HCT116 (cell line): ENCODE results near the gene GGACT. TPM values are rescaled to one million over a fixed set of nuclear protein-coding genes. Genes with fewer than 3 reads are reported as not detected.

Source experiments
- ATAC-seq: fragments of 200-7000 bp; cut with Tn5 transposase; 2 replicates; pipeline ENCODE4 v1.9.1; 2020; ENCODE audit warnings: mild to moderate bottlenecking, moderate library complexity
- BruUV-seq: library from RNA; stranded (reverse); fragments of 400-500 nt; replicated peaks from 2 replicates; lab custom pipeline; 2021; lab: Mats Ljungman, UMichigan
- CTCF ChIA-PET: fragments of 300-600 bp; sonication (Branson Sonifier 250); formaldehyde crosslinking; loops from one replicate; lab custom pipeline; 2021; ENCODE audit warnings: antibody characterized with exemption; lab: Charles Lee
- POLR2A ChIA-PET: fragments of 300-600, 350-600 bp; sonication (Branson Sonifier 250); formaldehyde crosslinking; loops from one replicate; lab custom pipeline; 2021; ENCODE audit warnings: antibody characterized with exemption; lab: Charles Lee
- RAD21 ChIA-PET, 2 experiments: fragments of 300-600 bp; sonication (Branson Sonifier 250); formaldehyde crosslinking; loops; one replicate each; lab custom pipeline; 2023; ENCODE audit warnings: low total read pairs in 2 of 2; ENCODE audit not compliant: uncharacterized antibody in 2 of 2, unreplicated experiment in 2 of 2, low non-redundant PET in 1 of 2; lab: Charles Lee
- DNase-seq: peaks from one replicate; pipeline ENCODE4 v3.0.0-alpha.2; 2010; ENCODE audit warnings: low read depth, low spot score
- H2AFZ ChIP-seq: fragments of 200-600 bp; shearing (Covaris generic), sonication (generic); 2 replicates; pipeline ENCODE4 v1.6.1; 2017; ENCODE audit warnings: low read depth, mixed run types, mixed read lengths, antibody characterized with exemption, low read length; ENCODE audit not compliant: poor library complexity, severe bottlenecking
- H3K27ac ChIP-seq: 2 replicates; pipeline ENCODE4 v1.5.1; 2012; ENCODE audit warnings: low read depth, low read length
- H3K27me3 ChIP-seq: fragments of 200-600 bp; sonication (generic); 2 replicates; pipeline ENCODE4 v1.6.1; 2016; ENCODE audit warnings: mixed run types, low read length, mixed read lengths; ENCODE audit not compliant: insufficient read depth
- H3K36me3 ChIP-seq, 2 experiments: fragments of 200-500 bp in 1 of 2; fragments of 200-600 bp in 1 of 2; sonication (Bioruptor generic) in 1 of 2; sonication (generic) in 1 of 2; 2 replicates each; pipeline versions ENCODE4 v1.5.1 to v1.6.1; 2014 to 2016; ENCODE audit warnings: low read length in 2 of 2, inconsistent platforms in 1 of 2, mixed read lengths in 1 of 2, mixed run types in 1 of 2; ENCODE audit not compliant: insufficient read depth in 2 of 2, control insufficient read depth in 1 of 2
- H3K4me1 ChIP-seq, 2 experiments: fragments of 200-600 bp in 1 of 2; sonication (generic) in 1 of 2; 2 replicates each; pipeline versions ENCODE4 v1.5.1 to v1.6.1; 2012 to 2017; ENCODE audit warnings: low read length in 2 of 2, inconsistent platforms in 1 of 2, mild to moderate bottlenecking in 1 of 2, mixed read lengths in 1 of 2, mixed run types in 1 of 2, moderate library complexity in 1 of 2; ENCODE audit not compliant: insufficient read depth in 2 of 2, control insufficient read depth in 1 of 2
- H3K4me2 ChIP-seq: fragments of 200-600 bp; sonication (generic); 2 replicates; pipeline ENCODE4 v1.6.1; 2017; ENCODE audit warnings: mixed run types, low read length, mixed read lengths
- H3K4me3 ChIP-seq, 2 experiments: fragments of 200-600 bp in 1 of 2; sonication (generic) in 1 of 2; replicated peaks in 1 of 2; 2 replicates each; pipeline ENCODE4 v1.5.1; 2011 to 2016; ENCODE audit warnings: low read length in 2 of 2, control low read depth in 1 of 2, low read depth in 1 of 2, mild to moderate bottlenecking in 1 of 2, mixed read lengths in 1 of 2, mixed run types in 1 of 2
- H3K79me2 ChIP-seq: fragments of 200-600 bp; sonication (generic); 2 replicates; pipeline ENCODE4 v1.6.1; 2017; ENCODE audit warnings: mild to moderate bottlenecking, mixed run types, low read length, moderate library complexity, mixed read lengths; ENCODE audit not compliant: insufficient read depth
- H3K9ac ChIP-seq: fragments of 200-600 bp; sonication (generic); 2 replicates; pipeline ENCODE4 v1.6.1; 2016; ENCODE audit warnings: low read length, mixed read lengths
- H3K9me2 ChIP-seq: fragments of 200-600 bp; sonication (generic), shearing (Covaris generic); 2 replicates; pipeline ENCODE4 v1.6.1; 2017; ENCODE audit warnings: mixed run types, mild to moderate bottlenecking, moderate library complexity; ENCODE audit not compliant: insufficient read depth
- H3K9me3 ChIP-seq, 2 experiments: fragments of 200-500 bp in 1 of 2; fragments of 200-600 bp in 1 of 2; sonication (Bioruptor generic) in 1 of 2; sonication (generic) in 1 of 2; 2 replicates each; pipeline ENCODE4 v1.6.1; 2014 to 2017; ENCODE audit warnings: low read length in 2 of 2, mixed read lengths in 2 of 2, inconsistent platforms in 1 of 2, low read depth in 1 of 2, mild to moderate bottlenecking in 1 of 2, mixed run types in 1 of 2, moderate library complexity in 1 of 2; ENCODE audit not compliant: control insufficient read depth in 1 of 2, insufficient read depth in 1 of 2
- H4K20me1 ChIP-seq: fragments of 200-600 bp; sonication (generic), shearing (Covaris generic); 2 replicates; pipeline ENCODE4 v1.6.1; 2017; ENCODE audit warnings: mixed run types, mild to moderate bottlenecking, moderate library complexity; ENCODE audit not compliant: insufficient read depth
- EGR1 ChIP-seq: IDR thresholded peaks from 2 replicates; pipeline ENCODE4 v1.6.1; 2012; ENCODE audit warnings: low read depth
- EZH2 ChIP-seq: fragments of 200-600 bp; sonication (generic); IDR thresholded peaks from 2 replicates; pipeline ENCODE4 v1.6.1; 2017; ENCODE audit warnings: antibody characterized with exemption, mixed run types
- EZH2phosphoT487 ChIP-seq: fragments of 200-600 bp; IDR thresholded peaks from 2 replicates; pipeline ENCODE4 v1.6.1; 2018; ENCODE audit warnings: antibody characterized with exemption, borderline replicate concordance
- FOSL1 ChIP-seq: IDR thresholded peaks from 2 replicates; pipeline ENCODE4 v1.6.1; 2012; ENCODE audit warnings: low read depth
- POLR2AphosphoS5 ChIP-seq: IDR thresholded peaks from 2 replicates; pipeline ENCODE4 v1.6.1; 2011; ENCODE audit warnings: mild to moderate bottlenecking, low read depth, low read length, moderate library complexity
- SIN3A ChIP-seq: IDR thresholded peaks from 2 replicates; pipeline ENCODE4 v1.6.1; 2012; ENCODE audit warnings: low read depth
- SP1 ChIP-seq: IDR thresholded peaks from 2 replicates; pipeline ENCODE4 v1.6.1; 2012; ENCODE audit warnings: low read depth
- SRF ChIP-seq: IDR thresholded peaks from 2 replicates; pipeline ENCODE4 v1.6.1; 2012; ENCODE audit warnings: low read depth
- TCF7L2 ChIP-seq: IDR thresholded peaks from 2 replicates; pipeline ENCODE4 v1.7.0; 2011; ENCODE audit warnings: borderline replicate concordance, inconsistent platforms; ENCODE audit not compliant: insufficient read depth, insufficient read length; ENCODE audit errors: extremely low read depth
- YY1 ChIP-seq: IDR thresholded peaks from 2 replicates; pipeline ENCODE4 v1.6.1; 2011; ENCODE audit warnings: low read length, low read depth, moderate library complexity, mild to moderate bottlenecking; ENCODE audit not compliant: insufficient replicate concordance; ENCODE audit errors: extremely low read depth
- intact Hi-C: fragments of 100-400 bp; cut with micrococcal nuclease; formaldehyde crosslinking; loops from 2 replicates; pipeline ENCODE4 v1.10.0; 2022
- total RNA-seq: library from RNA; stranded (reverse); gene quantifications from one replicate; pipeline ENCODE4 v1.2.1, GENCODE V29; 2021; ENCODE audit not compliant: unreplicated experiment
- TF ChIP-seq, protein P1 (sequence below): IDR thresholded peaks from 2 replicates; pipeline ENCODE4 v1.6.1; 2012
- TF ChIP-seq, protein P2 (sequence below): IDR thresholded peaks from 2 replicates; pipeline ENCODE4 v1.6.1; 2011; ENCODE audit warnings: mild to moderate bottlenecking, low read length, moderate library complexity; ENCODE audit not compliant: insufficient replicate concordance; ENCODE audit errors: extremely low read depth
- TF ChIP-seq, protein P3 (sequence below): IDR thresholded peaks from 2 replicates; pipeline ENCODE4 v1.6.1; 2012

The GGACT gene
- total RNA-seq, 1 experiment from 2014 or later: 5.0 TPM

DNA sequence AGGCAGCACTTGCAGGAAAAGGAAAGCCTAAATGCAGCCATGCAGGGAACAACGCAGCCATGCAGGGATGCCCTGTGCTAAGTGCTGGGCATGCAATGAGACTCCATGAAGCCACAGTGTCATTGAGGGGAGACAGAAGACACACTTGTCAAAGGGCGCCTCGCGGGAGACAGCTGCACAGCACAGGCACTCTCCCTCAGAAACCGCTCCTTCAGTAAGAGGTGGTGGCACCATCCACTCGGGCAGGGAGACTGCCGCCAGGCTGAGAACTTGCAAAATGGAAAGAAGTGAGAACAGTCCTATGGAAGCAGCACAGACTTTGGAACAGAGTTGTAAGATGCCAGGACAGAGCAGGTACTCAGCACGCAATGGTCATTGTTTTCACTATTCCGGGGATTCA is 51.1 kb downstream of the GGACT start:
- no peak overlapping the region for H2AFZ ChIP-seq
- intact Hi-C loops: no loop called here
- no peak overlapping the region for H3K9ac ChIP-seq
- TF ChIP-seq, protein P1, sequence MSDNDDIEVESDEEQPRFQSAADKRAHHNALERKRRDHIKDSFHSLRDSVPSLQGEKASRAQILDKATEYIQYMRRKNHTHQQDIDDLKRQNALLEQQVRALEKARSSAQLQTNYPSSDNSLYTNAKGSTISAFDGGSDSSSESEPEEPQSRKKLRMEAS: no peak
- TF ChIP-seq SRF (no peak), POLR2AphosphoS5 (no peak)
- TF ChIP-seq, protein P2, sequence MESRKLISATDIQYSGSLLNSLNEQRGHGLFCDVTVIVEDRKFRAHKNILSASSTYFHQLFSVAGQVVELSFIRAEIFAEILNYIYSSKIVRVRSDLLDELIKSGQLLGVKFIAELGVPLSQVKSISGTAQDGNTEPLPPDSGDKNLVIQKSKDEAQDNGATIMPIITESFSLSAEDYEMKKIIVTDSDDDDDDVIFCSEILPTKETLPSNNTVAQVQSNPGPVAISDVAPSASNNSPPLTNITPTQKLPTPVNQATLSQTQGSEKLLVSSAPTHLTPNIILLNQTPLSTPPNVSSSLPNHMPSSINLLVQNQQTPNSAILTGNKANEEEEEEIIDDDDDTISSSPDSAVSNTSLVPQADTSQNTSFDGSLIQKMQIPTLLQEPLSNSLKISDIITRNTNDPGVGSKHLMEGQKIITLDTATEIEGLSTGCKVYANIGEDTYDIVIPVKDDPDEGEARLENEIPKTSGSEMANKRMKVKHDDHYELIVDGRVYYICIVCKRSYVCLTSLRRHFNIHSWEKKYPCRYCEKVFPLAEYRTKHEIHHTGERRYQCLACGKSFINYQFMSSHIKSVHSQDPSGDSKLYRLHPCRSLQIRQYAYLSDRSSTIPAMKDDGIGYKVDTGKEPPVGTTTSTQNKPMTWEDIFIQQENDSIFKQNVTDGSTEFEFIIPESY: no peak
- H3K79me2 ChIP-seq: no peaks in the 10 kb centered on the region
- H3K9me3 ChIP-seq: no peaks in the 10 kb centered on the region
- POLR2A ChIA-PET: no interaction called here
- H3K9me2 ChIP-seq: no peaks in the 10 kb centered on the region
- CTCF ChIA-PET: no interaction called here
- RAD21 ChIA-PET: no interaction called here
- no peak for DNase-seq
- H3K27me3 ChIP-seq: no peaks in the 10 kb centered on the region
- ATAC-seq: no peak
- no peaks in the 10 kb centered on the region for H4K20me1 ChIP-seq
- no peak overlapping the region for H3K4me3 ChIP-seq
- BruUV-seq: no TSS peak
- H3K36me3 ChIP-seq: no peaks in the 10 kb centered on the region
- no peak overlapping the region for H3K4me2 ChIP-seq
- no peaks in the 10 kb centered on the region for H3K4me1 ChIP-seq
- no peak overlapping the region for H3K27ac ChIP-seq

DNA sequence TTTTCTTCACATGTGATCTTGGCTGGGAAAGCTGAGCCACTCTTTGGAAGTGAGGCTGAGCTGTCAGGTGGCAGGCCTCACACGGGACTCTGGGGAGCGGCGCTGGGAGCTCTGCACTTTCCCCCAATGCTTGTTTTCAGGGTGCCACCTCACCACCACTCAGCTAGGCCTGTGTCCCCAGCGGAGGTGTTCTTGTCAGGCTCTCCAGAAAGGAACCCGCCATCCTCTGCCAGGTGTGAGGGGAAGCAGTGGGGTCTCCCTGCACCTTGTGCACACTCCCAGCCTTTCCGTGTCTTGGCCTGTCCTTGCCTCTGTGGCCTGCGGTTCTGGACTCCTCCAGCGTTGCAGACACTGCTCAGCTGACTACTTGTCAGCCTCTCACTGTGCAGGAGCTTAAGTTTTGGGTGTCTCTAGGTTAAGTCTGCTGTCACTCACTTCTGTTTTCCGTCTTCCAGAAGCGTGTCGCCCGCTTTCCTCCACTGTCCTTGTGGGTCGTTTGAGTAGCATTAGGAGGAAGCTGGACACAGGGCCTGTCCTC is 51.9 kb downstream of the GGACT start:
- Histone ChIP-seq H3K79me2 (no peaks in the 10 kb centered on the region), H3K27ac (no peak overlapping the region), H2AFZ (no peak overlapping the region), H3K9ac (no peak overlapping the region), H3K4me3 (no peak overlapping the region), H3K36me3 (no peaks in the 10 kb centered on the region), H3K9me3 (no peaks in the 10 kb centered on the region), H3K27me3 (no peaks in the 10 kb centered on the region), H4K20me1 (no peaks in the 10 kb centered on the region), H3K4me2 (no peak overlapping the region), H3K9me2 (no peaks in the 10 kb centered on the region), H3K4me1 (no peaks in the 10 kb centered on the region)
- no TSS peak for BruUV-seq
- DNase-seq (no peak), ATAC-seq (no peak)
- ChIA-PET RAD21 (interaction anchor here in 1 of 2 experiments (0.5 kb wide), 1 partner anchor 556 kb away, joined by 5 read pairs; no protein-coding TSS in a partner anchor), POLR2A (no interaction called here), CTCF (no interaction called here)
- intact Hi-C loops: no loop called here
- no peak for TF ChIP-seq SRF
- no peak for TF ChIP-seq YY1
- no peak for TF ChIP-seq EZH2phosphoT487
- no peak for TF ChIP-seq SIN3A
- no peak for TF ChIP-seq EGR1
- TF ChIP-seq FOSL1: no peak
- TF ChIP-seq TCF7L2: no peak
- TF ChIP-seq, protein P3, sequence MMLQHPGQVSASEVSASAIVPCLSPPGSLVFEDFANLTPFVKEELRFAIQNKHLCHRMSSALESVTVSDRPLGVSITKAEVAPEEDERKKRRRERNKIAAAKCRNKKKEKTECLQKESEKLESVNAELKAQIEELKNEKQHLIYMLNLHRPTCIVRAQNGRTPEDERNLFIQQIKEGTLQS: no peak
- TF ChIP-seq, protein P1: no peak
- TF ChIP-seq SP1: no peak
- no peak for TF ChIP-seq POLR2AphosphoS5
- TF ChIP-seq EZH2: no peak
- TF ChIP-seq, all 23 proteins: peak for 0
